Transverse colon (tissue), 3 donors: ENCODE results near the gene DPY19L3.
"Not testable (repeated sequence)": the region's sequence is repeated elsewhere in the genome, so short reads cannot be mapped to it uniquely, and the experiment has no call there.

Experiments used
- CTCF ChIP-seq, 5 experiments: fragments of 200-600 bp in 3 of 5; fragments of 450-650 bp in 2 of 5; sonication (generic) in 3 of 5; IDR thresholded peaks; 1 replicate in 2 of 5; 2 replicates in 3 of 5; pipeline ENCODE4 v1.5.1; 2016 to 2017; ENCODE audit warnings: antibody characterized with exemption in 5 of 5, inconsistent platforms in 3 of 5, mild to moderate bottlenecking in 2 of 5, moderate library complexity in 1 of 5
- POLR2A ChIP-seq: fragments of 450-650 bp; IDR thresholded peaks from one replicate; pipeline ENCODE4 v1.6.1; 2016; ENCODE audit warnings: antibody characterized with exemption, mild to moderate bottlenecking, moderate library complexity

- TF ChIP-seq CTCF (IDR thresholded peaks at IDR 0.05); POLR2A: not testable (repeated sequence)
Observed at GRCh38 chr19:32512498-32512897, 106.9 kb downstream of the DPY19L3 start.
